Skeletal muscle cell (primary cell): ENCODE data around the gene GLIS1.

Experiments used
- DNase-seq: peaks from one replicate; pipeline ENCODE4 v3.0.0-alpha.2; 2010; ENCODE audit warnings: low read depth
- H3K4me3 ChIP-seq: 2 replicates; pipeline ENCODE4 v1.5.1; 2011; ENCODE audit warnings: low read depth, mild to moderate bottlenecking, control low read depth, low read length, moderate library complexity

GLIS1 gene

GRCh38 chr1:53580009-53580400 is 159.0 kb downstream of the GLIS1 start:
- no peak overlapping the region for H3K4me3 ChIP-seq
- DNase-seq, result no peak

- DNase-seq, result no peak
- no peak overlapping the region for H3K4me3 ChIP-seq
Measured at GRCh38 chr1:53579221-53580008, 159.5 kb downstream of the GLIS1 start.

DNA sequence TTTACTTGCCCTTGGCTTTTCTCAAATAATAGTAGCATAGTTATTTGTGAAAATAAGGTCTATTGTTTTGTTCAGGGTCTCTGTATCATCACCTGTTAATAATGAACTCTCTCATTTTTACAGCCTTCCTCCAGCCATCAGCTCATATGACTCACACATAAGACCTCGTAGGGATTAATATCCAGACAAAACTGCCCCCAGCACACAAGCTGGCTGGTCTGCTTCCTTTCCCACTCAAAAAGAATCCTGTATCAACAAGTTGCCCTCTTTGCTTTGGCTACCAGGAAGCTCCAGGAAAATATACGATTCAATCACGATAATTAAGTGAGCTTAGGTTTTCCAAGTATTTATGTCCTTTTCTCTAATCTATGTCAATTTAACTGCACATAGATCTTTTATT is 160.6 kb downstream of the GLIS1 start:
- DNase-seq, result no peak

DNA sequence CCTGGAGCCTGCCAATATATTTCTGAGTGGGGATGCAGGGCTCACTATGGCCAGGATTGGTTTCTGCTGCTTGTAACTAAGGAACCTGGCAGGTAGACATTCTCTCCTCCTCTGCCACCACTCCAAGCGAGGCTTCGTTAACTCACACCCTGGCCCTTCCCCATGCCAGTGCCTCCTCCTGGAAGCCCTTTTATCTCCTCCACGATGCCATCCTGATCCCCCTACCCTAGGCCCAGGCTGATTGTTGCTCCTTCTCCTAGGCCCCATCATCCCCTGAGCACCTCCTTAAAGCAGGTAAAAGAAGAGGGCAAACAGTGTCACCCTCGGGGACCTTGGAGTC is 161.2 kb downstream of the GLIS1 start:
- DNase-seq, result no peak
- no peak overlapping the region for H3K4me3 ChIP-seq

More for the DNA sequence above, 160.6 kb downstream of the GLIS1 start:
- H3K4me3 ChIP-seq, result no peak overlapping the region

DNA sequence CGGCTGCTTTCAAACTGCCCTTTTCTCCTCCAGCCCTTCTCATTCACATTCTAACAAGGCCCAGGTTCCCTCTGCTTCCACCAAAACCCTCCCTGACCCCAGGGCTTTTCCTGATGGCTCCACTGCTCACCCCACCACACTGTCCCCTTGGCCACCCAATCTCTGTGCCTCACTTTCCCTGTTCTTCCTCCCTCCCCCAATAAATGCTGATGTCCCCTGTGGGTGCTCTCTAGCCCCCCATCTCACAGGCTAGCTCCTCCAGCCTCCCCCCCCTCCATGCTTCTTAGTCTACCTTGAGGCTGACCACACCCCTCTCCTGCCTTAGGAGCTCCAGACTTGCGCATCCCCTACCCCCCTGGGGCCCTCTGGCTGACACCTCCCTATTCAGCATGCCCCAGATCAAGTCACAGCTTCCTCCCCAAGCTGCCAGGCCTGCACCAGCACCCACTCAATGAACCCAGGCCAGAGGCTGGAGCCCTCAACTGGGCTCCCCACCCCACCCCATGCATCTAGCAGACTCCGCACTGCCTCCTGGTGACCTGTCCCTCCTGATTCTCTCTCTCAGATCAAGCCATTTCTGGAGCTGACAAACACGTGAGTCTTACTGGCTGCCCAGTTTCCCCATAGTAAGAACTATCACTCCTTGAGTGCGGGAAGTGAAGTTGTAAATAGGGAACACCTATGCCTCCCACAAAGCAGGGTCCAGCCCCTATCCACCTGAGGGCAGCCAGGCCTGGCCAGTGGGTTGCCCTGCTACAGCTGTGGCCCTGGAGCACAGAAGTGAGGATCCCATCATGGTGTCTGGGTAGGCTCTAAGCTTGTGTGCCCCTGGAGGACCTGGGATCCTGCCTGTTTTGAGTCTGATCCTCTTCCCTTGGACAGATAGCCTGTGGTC is 161.9 kb downstream of the GLIS1 start:
- H3K4me3 ChIP-seq, result no peak overlapping the region
- no peak for DNase-seq

DNA sequence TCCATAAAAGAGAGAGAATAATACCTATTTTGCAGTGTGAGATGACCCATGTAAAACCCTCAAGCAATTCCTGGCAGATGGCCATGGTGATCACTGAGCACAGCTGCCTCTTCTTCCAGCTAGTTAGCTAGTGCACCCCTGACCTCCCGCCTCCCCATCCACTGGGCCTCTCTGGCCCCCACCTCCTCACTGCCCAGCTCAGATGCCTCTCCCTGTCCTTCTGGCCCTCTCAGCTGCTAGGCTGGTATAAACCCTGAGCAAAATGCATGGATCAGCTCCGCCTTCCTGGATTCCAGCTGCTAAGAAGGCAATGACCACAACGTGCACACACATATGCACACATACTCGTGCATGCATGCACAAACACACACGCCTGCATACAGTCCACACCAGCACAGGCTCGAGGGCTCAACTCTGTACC is 162.6 kb downstream of the GLIS1 start:
- DNase-seq, result no peak
- no peak overlapping the region for H3K4me3 ChIP-seq

DNA sequence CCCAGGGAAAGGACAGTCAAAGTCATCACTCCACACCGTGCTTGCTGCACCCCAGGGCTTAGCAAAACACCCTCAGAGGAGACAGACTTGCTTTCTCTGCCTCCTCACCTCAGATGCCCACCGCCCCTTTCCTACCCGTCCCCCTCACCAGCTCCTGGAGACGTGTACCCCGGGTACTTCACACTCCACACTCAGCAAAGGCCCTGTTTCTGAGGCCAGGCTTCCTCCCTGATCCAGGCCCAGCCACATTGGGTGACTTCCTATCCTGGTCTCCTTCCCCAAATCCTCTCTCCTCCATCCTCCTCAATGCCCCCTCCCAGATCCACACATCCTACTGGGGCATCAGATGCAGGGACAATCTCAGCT is 163.0 kb downstream of the GLIS1 start:
- no peak overlapping the region for H3K4me3 ChIP-seq
- DNase-seq, result no peak

GRCh38 chr1:53575141-53575954 is 163.6 kb downstream of the GLIS1 start:
- DNase-seq, result no peak

GRCh38 chr1:53574621-53575020 is 164.3 kb downstream of the GLIS1 start:
- H3K4me3 ChIP-seq, result no peak overlapping the region
- no peak for DNase-seq

More at GRCh38 chr1:53575141-53575954, 163.6 kb downstream of the GLIS1 start:
- no peak overlapping the region for H3K4me3 ChIP-seq

DNA sequence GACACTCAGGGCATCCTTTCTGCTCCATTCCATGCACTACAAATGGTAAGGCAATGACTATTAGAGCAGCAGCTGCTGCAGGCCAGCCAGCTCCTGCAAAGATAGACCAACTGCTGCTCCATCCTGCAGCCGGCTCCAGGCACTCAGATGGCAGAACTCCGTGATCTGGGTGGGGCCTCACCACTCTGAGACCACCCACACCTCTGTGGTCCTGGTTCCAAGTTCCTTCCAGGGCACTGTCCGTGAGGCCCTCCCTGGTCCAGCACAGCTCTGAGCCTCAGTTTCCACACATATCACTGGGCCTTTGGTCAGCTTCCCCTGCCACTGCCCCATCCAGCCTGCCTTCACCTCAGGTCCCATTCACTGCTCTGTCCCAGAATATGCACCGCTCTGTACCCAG is 165.0 kb downstream of the GLIS1 start:
- no peak overlapping the region for H3K4me3 ChIP-seq
- no peak for DNase-seq

- H3K4me3 ChIP-seq, result no peak overlapping the region
- DNase-seq, result no peak
Measured at GRCh38 chr1:53573522-53573921, 165.4 kb downstream of the GLIS1 start.

GRCh38 chr1:53572815-53573173 is 166.2 kb downstream of the GLIS1 start:
- no peak for DNase-seq

DNA sequence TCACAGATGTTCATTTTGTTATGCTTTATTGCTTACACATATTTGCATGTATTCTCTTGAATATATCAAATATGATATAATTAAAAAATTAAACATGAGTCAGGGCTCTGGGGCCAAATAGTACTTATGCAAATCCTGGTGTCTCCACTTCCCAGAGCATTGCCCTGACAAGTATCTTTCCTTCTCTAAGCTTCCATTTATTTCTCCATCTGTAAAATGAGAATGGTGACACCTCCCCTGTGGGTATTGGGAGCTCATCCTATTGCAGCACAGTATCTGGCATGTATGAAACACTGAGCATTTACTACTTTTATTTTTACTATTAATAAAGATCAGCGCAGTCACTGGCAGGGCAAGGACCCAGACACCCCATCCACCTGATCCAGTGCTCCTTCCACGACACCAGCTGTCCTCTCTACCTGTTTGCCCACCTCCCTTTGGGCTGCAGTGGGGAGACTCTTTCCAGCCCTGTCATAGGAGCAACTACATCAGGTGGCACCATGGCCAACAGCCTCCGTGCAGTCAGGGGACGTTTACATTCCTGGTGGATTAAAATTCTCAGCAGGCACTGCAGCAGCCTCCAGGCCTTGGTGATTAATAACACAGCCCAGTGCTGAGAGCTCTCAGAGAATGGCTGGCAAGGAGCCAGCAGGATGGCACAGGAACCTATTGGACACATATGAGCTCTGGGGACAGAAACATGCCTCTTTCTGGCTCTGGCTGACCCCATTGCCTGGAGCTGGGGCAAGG is 166.7 kb downstream of the GLIS1 start:
- no peak overlapping the region for H3K4me3 ChIP-seq
- DNase-seq, result no peak

More at GRCh38 chr1:53572815-53573173, 166.2 kb downstream of the GLIS1 start:
- no peak overlapping the region for H3K4me3 ChIP-seq

DNA sequence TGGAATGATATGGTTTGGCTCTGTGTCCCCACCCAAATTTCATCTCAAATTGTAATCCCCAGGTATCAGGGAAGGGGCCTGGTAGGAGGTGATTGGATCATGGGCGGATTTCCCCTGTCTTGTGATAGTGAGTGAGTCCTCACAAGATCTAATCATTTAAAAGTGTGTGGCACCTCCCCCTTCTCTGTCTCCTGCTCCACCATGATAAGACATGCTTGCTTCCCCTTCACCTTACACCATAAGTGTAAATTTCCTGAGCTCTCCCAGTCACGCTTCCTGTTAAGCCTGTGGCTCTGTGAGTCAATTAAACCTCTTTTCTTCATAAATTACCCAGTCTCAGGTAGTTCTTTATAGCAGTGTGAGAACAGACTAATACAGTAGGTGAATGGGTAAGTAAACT is 170.4 kb downstream of the GLIS1 start:
- H3K4me3 ChIP-seq, result no peak overlapping the region
- DNase-seq, result no peak

DNA sequence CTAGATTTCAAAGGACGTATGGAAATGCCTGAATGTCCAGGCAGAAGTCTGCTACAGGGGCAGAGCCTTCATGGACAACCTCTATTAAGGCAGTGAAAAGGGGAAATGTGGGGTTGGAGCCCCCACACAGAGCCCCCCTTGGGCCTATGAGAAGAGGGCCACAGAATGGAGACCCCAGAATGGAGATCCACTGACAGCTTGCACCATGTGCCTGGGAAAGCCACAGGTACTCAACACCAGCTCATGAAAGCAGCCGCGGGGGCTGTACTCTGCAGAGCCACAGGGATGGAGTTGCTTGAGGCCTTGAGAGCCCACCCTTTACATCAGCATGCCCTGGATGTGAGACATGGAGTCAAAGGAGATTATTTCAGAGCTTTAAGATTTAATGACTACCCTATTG is 171.1 kb downstream of the GLIS1 start:
- H3K4me3 ChIP-seq, result no peak overlapping the region
- DNase-seq, result no peak

- H3K4me3 ChIP-seq, result no peak overlapping the region
- DNase-seq, result no peak
Measured at GRCh38 chr1:53567450-53567849, 171.5 kb downstream of the GLIS1 start.

GRCh38 chr1:53563611-53564010 is 175.4 kb downstream of the GLIS1 start:
- no peak for DNase-seq
- no peak overlapping the region for H3K4me3 ChIP-seq

DNA sequence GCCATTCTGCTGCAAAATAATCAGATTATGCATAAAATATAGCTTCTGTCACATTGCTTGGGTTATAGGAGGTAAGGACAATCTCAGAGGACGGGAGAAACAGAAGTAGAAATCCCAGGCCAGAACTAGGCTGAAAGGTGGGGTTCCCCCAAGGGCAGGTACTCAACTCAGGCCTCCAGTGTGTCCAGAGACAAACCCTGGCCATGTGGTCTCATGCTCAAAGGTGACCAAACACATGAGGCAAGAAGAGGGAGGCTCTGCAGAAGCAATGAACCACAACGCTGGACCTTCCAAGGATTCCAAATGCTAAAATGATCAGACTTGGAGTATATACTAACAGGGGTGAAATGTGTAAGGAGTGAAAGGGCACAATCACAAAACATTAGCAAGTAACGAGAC is 176.0 kb downstream of the GLIS1 start:
- no peak for DNase-seq
- H3K4me3 ChIP-seq, result no peak overlapping the region

- no peak for DNase-seq
- H3K4me3 ChIP-seq, result no peak overlapping the region
Measured at GRCh38 chr1:53562291-53562980, 176.5 kb downstream of the GLIS1 start.
